AG09309 (cell line): ENCODE data around the gene GNAQ.
A peak's percentile ranks its signal among the peaks of the same experiment; 100 is the strongest.

ENCODE experiments used
- DNase-seq: peaks from one replicate; pipeline ENCODE4 v3.0.0-alpha.2; 2010; ENCODE audit warnings: low read depth
- H3K4me3 ChIP-seq: 2 replicates; pipeline ENCODE4 v1.5.1; 2011; ENCODE audit warnings: mild to moderate bottlenecking, low read depth, low read length, moderate library complexity; ENCODE audit not compliant: control insufficient read depth
- TF ChIP-seq, protein P1 (sequence below): IDR thresholded peaks from 2 replicates; pipeline ENCODE4 v1.5.1; 2011; ENCODE audit warnings: mild to moderate bottlenecking, low read depth, low read length, inconsistent platforms; ENCODE audit not compliant: insufficient read depth, control insufficient read depth; ENCODE audit errors: missing control alignments

The GNAQ gene

GRCh38 chr9:78031444-78031892 is at the start of gene GNAQ:
Gene GNAQ (minus strand): TSS chr9:78031811. CDS start chr9:78031235, 576 bp downstream.
- TF ChIP-seq, protein P1, sequence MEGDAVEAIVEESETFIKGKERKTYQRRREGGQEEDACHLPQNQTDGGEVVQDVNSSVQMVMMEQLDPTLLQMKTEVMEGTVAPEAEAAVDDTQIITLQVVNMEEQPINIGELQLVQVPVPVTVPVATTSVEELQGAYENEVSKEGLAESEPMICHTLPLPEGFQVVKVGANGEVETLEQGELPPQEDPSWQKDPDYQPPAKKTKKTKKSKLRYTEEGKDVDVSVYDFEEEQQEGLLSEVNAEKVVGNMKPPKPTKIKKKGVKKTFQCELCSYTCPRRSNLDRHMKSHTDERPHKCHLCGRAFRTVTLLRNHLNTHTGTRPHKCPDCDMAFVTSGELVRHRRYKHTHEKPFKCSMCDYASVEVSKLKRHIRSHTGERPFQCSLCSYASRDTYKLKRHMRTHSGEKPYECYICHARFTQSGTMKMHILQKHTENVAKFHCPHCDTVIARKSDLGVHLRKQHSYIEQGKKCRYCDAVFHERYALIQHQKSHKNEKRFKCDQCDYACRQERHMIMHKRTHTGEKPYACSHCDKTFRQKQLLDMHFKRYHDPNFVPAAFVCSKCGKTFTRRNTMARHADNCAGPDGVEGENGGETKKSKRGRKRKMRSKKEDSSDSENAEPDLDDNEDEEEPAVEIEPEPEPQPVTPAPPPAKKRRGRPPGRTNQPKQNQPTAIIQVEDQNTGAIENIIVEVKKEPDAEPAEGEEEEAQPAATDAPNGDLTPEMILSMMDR = no peak
- H3K4me3 ChIP-seq = peak within 1 kb of the TSS; percentile 95
- DNase-seq = no peak

DNA sequence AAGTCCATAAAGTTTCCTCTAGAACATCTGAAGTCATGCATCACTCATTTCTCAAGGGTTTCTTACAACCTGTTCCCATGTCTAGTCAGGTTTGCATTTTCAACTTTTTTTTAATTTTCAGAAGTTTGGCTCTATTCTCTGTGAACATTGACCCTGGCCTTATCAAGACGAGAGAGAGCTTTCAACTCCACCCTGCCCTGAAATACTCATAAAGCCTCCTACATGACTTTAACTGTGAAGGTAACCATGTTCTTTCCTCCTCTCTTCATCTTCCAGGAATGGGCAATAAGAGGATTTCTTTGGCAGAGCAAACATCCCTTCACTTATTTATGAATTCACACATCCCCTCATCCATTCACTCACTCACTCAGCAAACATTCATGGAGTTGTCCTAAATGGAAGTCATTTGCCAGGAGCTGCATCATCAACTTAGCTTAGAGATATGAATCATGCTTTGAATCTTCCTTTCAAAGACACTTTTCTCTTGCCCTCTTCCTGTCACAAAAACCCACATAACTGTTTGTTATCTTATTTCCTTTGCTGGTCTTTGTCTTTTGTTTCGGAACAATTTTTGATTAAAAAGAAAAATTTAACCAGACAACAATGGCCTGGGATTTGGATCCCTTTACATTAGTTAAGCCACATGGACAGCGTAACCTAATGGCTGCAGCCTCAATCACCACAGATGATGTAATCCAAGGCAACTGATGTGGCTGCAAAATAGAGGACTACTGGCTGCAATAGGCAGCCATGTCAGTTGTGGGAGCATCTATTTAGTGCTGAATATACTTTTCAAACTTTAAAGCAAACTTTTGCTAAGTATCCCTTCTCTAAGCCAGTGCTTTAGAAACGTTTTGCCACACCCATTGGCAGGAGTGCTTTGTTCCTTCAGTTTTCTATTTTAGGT is 43.0 kb upstream of the GNAQ start:
- TF ChIP-seq, protein P1 = no peak
- no peak for DNase-seq
- H3K4me3 ChIP-seq = no peak overlapping the region

DNA sequence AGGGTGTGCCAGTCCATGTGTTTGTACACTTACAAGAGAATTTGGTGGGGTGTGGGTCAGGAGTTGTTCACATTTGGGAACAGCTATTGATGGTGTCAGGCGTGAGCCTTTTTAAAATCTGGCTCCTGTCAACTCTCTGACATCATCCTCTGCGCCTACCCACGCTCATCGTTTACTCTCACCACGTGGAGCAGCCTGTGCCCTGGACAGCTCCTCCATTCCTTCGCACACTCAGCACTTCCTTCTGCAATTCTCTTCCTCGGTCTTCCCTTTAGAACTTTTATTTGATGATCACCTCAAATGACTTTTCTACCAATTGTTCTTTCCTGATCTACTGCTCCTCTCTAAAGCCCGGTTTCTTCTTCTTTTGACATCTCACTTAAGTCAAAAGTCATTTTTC is 42.1 kb upstream of the GNAQ start:
- DNase-seq = no peak
- TF ChIP-seq, protein P1 = no peak

DNA sequence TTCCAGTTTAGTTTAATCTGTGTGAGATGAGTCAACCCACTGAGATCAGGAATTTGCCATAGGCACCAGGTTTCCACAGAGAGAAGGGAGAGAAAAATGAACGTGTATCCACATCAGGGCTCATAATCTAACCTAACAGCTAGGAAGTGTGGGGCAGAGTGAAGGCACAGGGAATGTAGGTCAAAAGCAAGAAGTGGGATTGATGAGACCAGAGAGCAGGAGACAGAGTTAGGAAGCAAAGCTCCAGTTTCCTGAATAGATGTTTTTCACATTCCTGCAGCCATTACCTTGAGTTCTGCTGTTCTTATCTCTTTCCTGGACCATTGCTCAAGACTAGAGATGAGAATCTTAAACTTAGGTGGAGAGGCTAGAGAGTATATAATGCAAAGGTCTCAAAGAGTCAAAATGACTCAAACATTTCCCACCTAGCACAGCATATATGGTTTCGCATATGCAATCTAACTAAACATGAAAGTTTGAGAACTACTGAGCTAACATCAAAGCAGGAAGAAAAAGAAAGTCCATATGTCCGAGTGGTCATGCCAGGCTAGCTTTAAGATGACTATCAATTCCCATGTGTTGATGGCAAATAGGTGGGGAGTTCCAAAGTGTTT is 41.1 kb upstream of the GNAQ start:
- no peak for DNase-seq
- H3K4me3 ChIP-seq = no peak overlapping the region
- TF ChIP-seq, protein P1 = no peak

More for the DNA sequence above, 42.1 kb upstream of the GNAQ start:
- no peak overlapping the region for H3K4me3 ChIP-seq

DNA sequence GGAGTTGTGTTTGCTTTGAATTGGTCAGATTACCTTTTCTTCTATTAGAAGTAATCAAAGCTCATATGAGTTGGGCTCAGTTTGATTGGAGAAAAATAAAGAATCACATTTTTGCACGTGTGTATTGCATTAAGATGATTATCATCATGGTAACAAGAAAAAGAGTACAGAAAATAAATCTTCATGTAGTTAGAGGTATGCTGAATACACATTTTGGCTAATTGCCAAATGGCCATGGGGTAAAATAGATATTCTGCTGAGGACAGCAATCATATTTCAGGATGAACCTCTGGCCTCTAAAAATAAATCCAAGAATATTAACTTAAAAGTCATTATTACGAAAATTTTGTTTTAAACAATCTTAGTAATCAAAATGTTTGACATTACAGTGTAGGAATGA is 38.9 kb upstream of the GNAQ start:
- no peak for DNase-seq
- TF ChIP-seq, protein P1 = no peak
- H3K4me3 ChIP-seq = no peak overlapping the region

DNA sequence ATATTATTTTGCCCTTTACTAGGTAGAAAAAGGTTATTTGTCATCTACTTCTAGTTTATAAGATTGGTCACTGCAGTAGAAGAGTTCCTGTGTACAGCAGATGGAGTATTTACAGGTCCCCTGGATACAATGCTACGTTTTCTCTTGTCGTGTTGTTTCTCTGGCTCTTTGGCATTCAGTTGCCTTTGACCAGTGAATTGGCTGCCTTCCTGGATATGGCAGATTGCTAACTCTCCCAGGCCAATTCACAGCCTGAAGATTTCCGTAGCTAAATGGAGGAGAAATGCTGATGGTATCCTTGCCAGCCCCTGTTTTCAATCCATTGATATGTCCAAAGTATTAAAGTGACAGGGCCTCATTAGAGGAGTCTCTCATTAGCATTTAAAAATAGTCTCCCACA is 32.5 kb upstream of the GNAQ start:
- H3K4me3 ChIP-seq = no peak overlapping the region
- TF ChIP-seq, protein P1 = no peak
- DNase-seq = no peak
